Activated CD4-positive, alpha-beta T cell treated with anti-CD3 and anti-CD28 coated beads, Interleukin-2, amount 10 ng/mL, durations not matched to agents 7 days and 5 days (primary cell): ENCODE results near the gene TSPAN1. TPM values are rescaled to one million over a fixed set of nuclear protein-coding genes. Genes with fewer than 3 reads are reported as not detected.

ENCODE experiments used
- CTCF ChIA-PET: fragments of 350-600 bp; sonication (Branson Sonifier 250); formaldehyde crosslinking; loops from one replicate; lab custom pipeline; 2021; ENCODE audit warnings: antibody characterized with exemption; lab: Charles Lee
- POLR2A ChIA-PET: fragments of 350-600 bp; sonication (Branson Sonifier 250); formaldehyde crosslinking; loops from one replicate; lab custom pipeline; 2021; ENCODE audit warnings: antibody characterized with exemption; lab: Charles Lee
- DNase-seq: peaks from one replicate; pipeline ENCODE4 v3.0.0-alpha.2; 2020
- H3K27ac Mint-ChIP-seq: one replicate; pipeline ENCODE4 v1.8.0; 2021; ENCODE audit warnings: mild to moderate bottlenecking, moderate library complexity, mixed read lengths
- H3K27me3 Mint-ChIP-seq: one replicate; pipeline ENCODE4 v1.8.0; 2021; ENCODE audit warnings: mixed read lengths
- H3K36me3 Mint-ChIP-seq: one replicate; pipeline ENCODE4 v1.8.0; 2021; ENCODE audit warnings: low read depth, mixed read lengths
- H3K4me1 Mint-ChIP-seq: one replicate; pipeline ENCODE4 v1.8.0; 2021; ENCODE audit warnings: mixed read lengths
- H3K4me3 Mint-ChIP-seq: one replicate; pipeline ENCODE4 v1.8.0; 2021; ENCODE audit warnings: mild to moderate bottlenecking, moderate library complexity, mixed read lengths
- H3K9me3 Mint-ChIP-seq: one replicate; pipeline ENCODE4 v1.8.0; 2021; ENCODE audit warnings: mixed read lengths
- total RNA-seq, 2 experiments: library from RNA; stranded (reverse); gene quantifications; one replicate each; pipeline ENCODE4 v1.2.3, GENCODE V29; 2021

The TSPAN1 gene
- total RNA-seq, 2 experiments from 2014 or later, result not detected

DNA sequence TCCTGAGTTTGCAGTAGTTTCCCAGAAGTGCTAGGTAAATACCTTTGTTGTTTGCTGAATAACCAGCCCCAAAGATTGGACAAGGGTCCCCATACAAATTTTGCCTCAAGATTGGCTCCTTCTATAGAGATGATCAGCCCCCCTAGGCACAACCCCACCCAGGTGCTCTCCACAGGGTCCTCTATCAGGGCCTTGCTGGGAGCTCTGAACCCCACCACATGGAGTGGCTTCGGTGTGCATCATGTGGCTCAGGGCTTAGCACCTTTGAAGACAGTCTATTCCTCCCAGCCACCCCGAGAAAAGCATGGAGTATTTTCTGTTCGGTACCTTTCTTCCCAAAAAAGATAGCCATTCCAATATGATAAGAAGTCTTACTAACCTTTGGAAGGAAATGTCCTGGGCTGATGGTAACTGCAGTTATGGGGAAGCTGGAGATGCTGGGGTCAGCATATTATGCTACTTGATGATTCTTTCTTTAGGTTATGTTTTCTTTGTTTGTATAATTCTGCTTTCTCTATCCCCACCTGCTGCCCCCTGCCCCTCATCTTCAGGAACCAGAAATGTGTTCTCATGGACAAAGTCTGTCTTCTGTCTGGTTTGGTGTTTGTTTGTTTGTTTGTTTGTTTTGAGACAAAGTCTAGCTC lies 5.0 kb upstream of the TSPAN1 start:
- ChIA-PET POLR2A (no interaction called here), CTCF (no interaction called here)
- Mint-ChIP-seq H3K36me3 (no peaks in the 10 kb centered on the region), H3K4me3 (no peak overlapping the region), H3K27ac (no peak overlapping the region), H3K9me3 (no peaks in the 10 kb centered on the region), H3K27me3 (peaks cover 12% of the 10 kb centered on the region), H3K4me1 (peaks cover 19% of the 10 kb centered on the region)
- DNase-seq, result no peak

DNA sequence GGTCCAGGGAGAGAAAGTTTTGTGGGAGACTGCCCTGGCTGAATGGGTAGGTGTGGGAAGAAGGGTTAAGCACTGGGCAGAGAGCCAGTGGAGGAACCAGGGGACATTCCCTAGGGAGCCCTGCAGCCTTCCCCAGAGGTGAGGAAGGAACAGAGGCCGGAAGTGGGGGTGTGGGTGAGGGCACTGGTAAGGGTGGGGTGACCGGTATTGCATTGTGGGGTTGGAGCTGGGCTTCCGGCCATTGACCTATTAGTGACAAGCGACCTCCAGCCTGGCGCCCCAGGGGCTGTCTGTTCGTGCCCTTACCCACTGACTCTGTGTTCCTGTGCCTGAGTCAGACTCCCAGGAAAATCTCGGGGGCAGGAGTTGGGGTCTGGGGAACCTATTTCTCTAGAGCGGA lies 3.5 kb upstream of the TSPAN1 start:
- Mint-ChIP-seq H3K4me3 (no peak overlapping the region), H3K27me3 (peaks cover 12% of the 10 kb centered on the region), H3K9me3 (no peaks in the 10 kb centered on the region), H3K4me1 (peaks cover 17% of the 10 kb centered on the region), H3K27ac (no peak overlapping the region), H3K36me3 (no peaks in the 10 kb centered on the region)
- ChIA-PET CTCF (no interaction called here), POLR2A (no interaction called here)
- no peak for DNase-seq

DNA sequence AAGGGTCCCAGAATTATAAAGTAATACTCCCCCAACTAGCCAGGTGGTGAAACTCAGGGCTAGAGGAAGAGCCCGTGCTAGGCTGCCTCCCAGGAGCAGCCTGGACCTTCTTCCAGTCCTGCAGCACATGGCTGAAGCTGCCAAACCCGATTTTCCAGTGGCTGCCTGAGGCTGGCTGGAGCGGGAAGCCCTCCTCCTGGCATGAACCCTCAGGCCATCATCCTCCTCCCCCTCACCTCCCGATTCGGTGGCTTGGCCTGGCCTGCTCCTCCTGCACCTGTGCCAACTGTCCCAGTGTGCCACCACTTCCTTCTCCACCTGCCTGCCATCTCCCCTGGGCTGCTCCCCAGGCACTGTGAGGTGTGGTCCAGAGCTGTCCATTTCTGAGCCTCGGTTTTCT lies 3.0 kb upstream of the TSPAN1 start:
- Mint-ChIP-seq H3K4me1 (peaks cover 12% of the 10 kb centered on the region), H3K27ac (no peak overlapping the region), H3K36me3 (no peaks in the 10 kb centered on the region), H3K4me3 (no peak overlapping the region), H3K9me3 (no peaks in the 10 kb centered on the region), H3K27me3 (peaks cover 12% of the 10 kb centered on the region)
- CTCF ChIA-PET, result interaction anchor here (0.9 to 2.0 kb wide), 2 partner anchors 12 to 52 kb away, joined by 3 to 5 read pairs; no protein-coding TSS in a partner anchor
- no peak for DNase-seq
- POLR2A ChIA-PET, result no interaction called here

DNA sequence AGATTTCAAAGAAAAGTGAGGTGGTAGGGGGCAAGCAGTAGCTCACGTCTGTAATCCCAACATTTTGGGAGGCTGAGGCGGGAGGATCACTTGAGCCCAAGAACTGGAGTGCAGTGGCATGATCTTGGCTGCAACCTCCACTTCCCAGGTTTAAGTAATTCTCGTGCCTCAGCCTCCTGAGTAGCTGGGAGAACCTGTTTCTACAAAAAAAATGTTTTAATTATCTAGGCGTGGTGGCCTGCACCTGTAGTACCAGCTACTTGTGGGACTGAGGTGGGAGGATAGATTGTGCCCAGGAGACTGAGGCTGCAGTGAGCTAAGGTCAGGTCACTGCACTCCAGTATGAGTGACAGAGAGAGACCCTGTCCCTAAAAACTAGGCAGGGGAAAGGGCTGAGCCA lies 2.6 kb upstream of the TSPAN1 start:
- Mint-ChIP-seq H3K4me3 (no peak overlapping the region), H3K9me3 (no peaks in the 10 kb centered on the region), H3K36me3 (no peaks in the 10 kb centered on the region), H3K27me3 (peaks cover 12% of the 10 kb centered on the region), H3K4me1 (peaks cover 7% of the 10 kb centered on the region), H3K27ac (no peak overlapping the region)
- ChIA-PET CTCF (interaction anchor here (0.9 to 2.0 kb wide), 2 partner anchors 12 to 51 kb away, joined by 3 to 5 read pairs; no protein-coding TSS in a partner anchor), POLR2A (no interaction called here)
- no peak for DNase-seq

DNA sequence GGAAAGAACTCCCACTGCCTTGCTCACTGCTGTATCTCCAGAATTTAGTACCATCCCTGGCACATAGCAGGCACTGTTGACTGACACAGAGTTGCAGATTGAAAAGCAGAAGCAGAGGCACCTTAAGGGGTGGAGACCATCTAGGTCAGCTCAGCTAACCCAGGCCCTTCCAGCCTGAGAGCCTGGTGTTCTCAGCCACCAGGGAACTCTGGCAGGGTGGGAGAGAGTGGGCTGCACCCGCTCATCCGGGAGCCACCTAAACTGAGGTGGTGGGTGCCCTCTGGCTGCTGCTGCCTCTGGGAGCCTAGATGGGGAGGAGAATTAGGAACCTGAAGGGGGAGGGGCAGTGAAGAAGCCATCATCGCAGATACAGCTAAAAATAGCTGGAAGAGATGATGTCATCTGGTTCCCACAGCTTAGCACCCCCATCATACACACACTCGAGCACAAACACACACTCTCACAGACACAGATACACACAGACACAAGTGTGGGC lies 1.5 kb upstream of the TSPAN1 start:
- Mint-ChIP-seq H3K9me3 (no peaks in the 10 kb centered on the region), H3K4me1 (no peaks in the 10 kb centered on the region), H3K36me3 (no peaks in the 10 kb centered on the region), H3K27me3 (peaks cover 12% of the 10 kb centered on the region), H3K27ac (no peak overlapping the region), H3K4me3 (no peak overlapping the region)
- ChIA-PET CTCF (interaction anchor here (2.0 kb wide), 1 partner anchor 11 kb away, joined by 5 read pairs; no protein-coding TSS in a partner anchor), POLR2A (no interaction called here)
- DNase-seq, result no peak

DNA sequence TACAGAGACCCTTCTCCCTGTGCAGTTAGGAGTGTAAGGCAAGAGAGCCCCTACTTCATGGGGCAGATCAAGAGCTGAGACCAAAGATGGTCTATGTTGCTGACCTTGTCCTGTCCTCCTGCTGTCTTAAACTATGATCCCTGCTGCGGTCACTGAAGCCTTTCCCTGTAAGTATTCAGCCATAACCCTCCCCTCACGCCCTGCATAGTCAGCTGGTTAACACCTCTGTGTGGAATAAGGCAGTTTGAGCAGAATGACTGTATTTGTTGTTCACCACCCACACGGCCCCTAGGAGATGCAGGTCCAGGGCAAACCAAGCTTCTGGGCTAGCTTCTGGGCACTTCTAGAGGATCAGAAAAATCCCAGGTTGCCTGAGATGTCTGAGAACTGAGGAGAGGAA lies 356 bp downstream of the TSPAN1 start:
- POLR2A ChIA-PET, result no interaction called here
- no peak for DNase-seq
- no peaks in the 10 kb centered on the region for H3K4me1 Mint-ChIP-seq
- peaks cover 5% of the 10 kb centered on the region for H3K27me3 Mint-ChIP-seq
- no peaks in the 10 kb centered on the region for H3K36me3 Mint-ChIP-seq
- H3K27ac Mint-ChIP-seq, result no peak overlapping the region
- no peaks in the 10 kb centered on the region for H3K9me3 Mint-ChIP-seq
- CTCF ChIA-PET, result interaction anchor here (1.1 to 1.4 kb wide), 3 partner anchors 8 to 139 kb away, joined by 3 to 4 read pairs (median 3); no protein-coding TSS in a partner anchor
- H3K4me3 Mint-ChIP-seq, result no peak overlapping the region

DNA sequence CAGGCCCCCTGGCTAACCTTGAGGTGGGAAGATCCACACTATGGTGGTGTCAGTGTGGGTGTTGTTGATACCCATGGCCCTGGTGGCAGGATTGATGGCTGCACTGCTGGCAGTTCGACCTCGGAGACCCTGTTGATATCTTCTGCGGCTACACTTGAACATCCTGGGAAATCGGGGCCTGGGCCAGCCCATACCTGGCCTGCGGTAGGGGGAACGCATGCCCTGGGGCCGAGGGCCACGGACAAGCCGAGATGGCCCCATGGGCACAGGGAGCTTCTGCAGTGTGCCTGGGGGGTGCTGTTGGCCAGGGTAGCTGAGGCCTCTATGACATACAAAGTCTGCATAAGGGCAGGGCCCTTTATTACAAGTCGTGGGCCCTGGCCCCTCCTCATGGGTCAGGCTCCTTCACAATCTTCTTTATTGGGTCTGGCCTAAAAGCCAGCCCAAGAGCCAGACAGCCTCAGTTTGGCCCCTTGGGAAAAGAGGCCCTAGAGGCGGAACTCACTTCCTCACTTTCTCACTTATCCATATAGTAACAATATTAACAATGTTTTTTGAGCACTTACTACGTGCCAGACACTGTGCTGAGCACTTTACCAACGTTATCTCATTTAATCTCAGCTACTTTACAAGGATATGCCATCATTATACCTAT lies 1.5 kb downstream of the TSPAN1 start, which contains the start of gene P3R3URF:
Gene P3R3URF, minus strand, starts transcription at position 278 of the 655 bp plus-strand sequence. Its CDS starts 17 bp downstream, at position 261.
- ChIA-PET CTCF (interaction anchor here (1.1 to 1.4 kb wide), 3 partner anchors 10 to 140 kb away, joined by 3 read pairs; no protein-coding TSS in a partner anchor), POLR2A (no interaction called here)
- Mint-ChIP-seq H3K27ac (no peak within 1 kb of the TSS), H3K27me3 (peaks cover 2% of the 10 kb centered on the region), H3K4me3 (no peak within 1 kb of the TSS), H3K9me3 (no peaks in the 10 kb centered on the region), H3K4me1 (no peaks in the 10 kb centered on the region), H3K36me3 (no peaks in the 10 kb centered on the region)
- DNase-seq, result no peak

DNA sequence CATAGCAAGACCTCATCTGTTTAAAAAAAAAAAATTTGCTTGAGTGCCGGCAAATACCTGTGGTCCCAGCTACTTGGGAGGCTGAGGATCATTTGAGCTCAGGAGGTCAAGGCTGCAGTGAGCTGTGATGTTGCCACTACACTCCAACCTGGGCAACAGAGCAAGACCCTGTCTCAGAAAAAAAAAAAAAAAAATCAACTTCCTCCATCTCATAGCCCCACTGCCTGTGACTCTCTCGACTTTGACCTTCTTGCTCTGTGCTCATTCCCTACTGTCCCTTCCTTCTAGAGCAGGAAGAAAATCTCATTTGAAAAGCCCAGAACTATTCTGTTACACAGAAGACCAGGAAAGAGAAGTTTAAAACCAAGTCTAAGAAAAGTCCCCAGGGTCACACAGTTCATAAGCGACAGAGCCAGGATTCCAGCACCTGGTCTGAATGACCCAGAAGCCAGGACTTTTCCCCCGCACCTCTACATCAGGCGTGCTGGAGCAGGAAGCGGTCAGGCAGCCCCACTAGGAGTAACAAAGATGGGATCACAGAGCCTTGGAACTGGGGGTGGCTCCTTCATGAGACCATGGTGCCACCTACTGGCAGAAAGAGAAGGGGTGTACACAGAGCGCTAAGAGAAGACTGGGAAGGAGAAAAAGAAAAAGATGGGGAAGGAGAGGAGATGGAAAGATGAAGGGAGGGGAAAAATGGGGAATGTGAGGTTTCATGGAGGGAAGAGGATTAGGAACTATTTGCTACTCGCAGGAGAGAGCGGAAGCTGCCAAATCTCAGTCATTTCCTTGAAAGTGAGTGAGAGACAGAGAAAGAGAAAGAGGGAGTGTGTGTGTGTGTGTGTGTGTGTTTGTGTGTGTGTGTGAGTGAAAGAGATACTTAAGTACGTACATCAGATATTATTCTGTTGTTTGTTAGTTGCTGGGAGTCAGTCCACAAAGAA lies 4.5 kb downstream of the TSPAN1 start:
- Mint-ChIP-seq H3K9me3 (no peaks in the 10 kb centered on the region), H3K4me1 (peaks cover 7% of the 10 kb centered on the region)

DNA sequence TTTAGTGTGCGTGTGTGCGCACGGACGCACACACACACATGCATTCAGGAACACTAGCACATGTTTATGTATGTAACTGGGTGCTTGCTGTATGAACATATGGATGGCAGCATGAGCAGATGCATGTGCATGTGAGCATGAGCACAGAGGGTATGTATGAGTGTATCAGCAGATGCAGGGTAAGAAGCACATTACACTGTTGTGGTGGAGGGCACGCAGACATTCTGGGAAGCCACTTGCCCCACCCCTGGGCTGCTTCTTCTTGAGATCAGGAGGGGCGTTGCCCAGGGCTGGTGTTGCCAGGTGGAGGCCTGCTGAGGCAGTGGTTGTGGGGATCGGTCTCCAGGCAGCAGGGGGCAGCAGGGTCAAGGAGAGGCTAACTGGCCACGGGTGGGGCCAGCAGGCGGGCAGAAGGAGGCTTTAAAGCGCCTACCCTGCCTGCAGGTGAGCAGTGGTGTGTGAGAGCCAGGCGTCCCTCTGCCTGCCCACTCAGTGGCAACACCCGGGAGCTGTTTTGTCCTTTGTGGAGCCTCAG lies 5.3 kb downstream of the TSPAN1 start:
- H3K27me3 Mint-ChIP-seq, result peaks cover 5% of the 10 kb centered on the region
- DNase-seq, result peak; percentile 23
- no peak overlapping the region for H3K27ac Mint-ChIP-seq
- H3K4me3 Mint-ChIP-seq, result no peak overlapping the region
- peaks cover 13% of the 10 kb centered on the region for H3K4me1 Mint-ChIP-seq
- ChIA-PET POLR2A (no interaction called here), CTCF (interaction anchor here (1.6 kb wide), 1 partner anchor 39 kb away, joined by 4 read pairs; no protein-coding TSS in a partner anchor)
- no peaks in the 10 kb centered on the region for H3K9me3 Mint-ChIP-seq
- no peaks in the 10 kb centered on the region for H3K36me3 Mint-ChIP-seq

More for the DNA sequence above, 4.5 kb downstream of the TSPAN1 start:
- Mint-ChIP-seq H3K36me3 (no peaks in the 10 kb centered on the region), H3K27ac (no peak overlapping the region), H3K4me3 (no peak overlapping the region), H3K27me3 (peaks cover 5% of the 10 kb centered on the region)
- ChIA-PET POLR2A (no interaction called here), CTCF (interaction anchor here (0.6 to 1.6 kb wide), 4 partner anchors 20 to 142 kb away, joined by 3 to 4 read pairs (median 4); no protein-coding TSS in a partner anchor)
- peak; percentile 71 for DNase-seq

DNA sequence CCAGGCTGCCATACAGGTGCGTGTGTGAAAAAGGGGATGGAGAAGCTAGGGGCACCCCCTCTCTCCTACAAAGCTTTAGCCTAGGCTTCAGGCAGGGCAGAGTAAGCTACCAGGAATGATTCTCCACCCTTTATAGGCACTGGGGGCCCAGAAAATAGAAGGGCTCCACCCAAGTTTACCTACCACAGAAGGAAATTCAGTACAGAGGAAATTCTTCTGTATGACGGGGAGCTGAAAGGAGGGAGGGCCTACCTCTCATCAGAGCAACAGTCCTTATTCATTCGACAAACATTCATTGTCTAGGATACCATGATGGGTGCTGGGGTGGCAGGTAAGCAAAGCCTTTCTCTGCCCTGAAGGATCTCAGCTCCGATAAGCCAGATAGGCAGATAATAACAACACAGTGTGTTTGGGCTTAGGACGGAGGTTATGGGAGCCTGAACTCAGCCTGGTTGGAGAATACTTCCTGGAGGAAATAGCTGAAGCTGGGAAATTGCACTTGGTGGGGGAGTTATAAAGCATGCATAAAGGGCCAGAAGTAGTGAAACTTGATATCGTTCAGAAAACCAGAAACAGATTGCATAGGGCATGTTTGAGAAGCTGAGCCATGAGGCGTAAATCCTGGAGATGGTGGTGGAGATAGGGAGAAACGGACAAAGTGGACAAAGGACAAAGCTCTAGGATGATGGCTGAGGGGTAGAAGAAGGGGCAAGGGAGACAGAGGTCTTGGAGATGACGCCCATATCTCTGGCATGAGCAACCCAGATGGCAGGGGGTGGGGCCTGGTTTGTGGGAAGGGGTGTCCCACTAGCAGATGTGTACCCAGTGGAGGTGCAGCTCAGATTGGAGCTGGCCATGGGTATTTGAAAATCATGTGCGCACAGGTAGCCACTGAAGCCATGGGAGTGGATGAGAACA lies 6.7 kb downstream of the TSPAN1 start:
- ChIA-PET POLR2A (interaction anchor here (0.6 kb wide), 1 partner anchor 147 kb away, joined by 5 read pairs; no protein-coding TSS in a partner anchor), CTCF (interaction anchor here (0.6 to 1.3 kb wide), 4 partner anchors 14 to 1254 kb away, joined by 3 to 5 read pairs (median 3); no protein-coding TSS in a partner anchor)
- Mint-ChIP-seq H3K4me3 (no peak overlapping the region), H3K4me1 (peaks cover 14% of the 10 kb centered on the region), H3K9me3 (no peaks in the 10 kb centered on the region), H3K27me3 (peaks cover 5% of the 10 kb centered on the region), H3K36me3 (no peaks in the 10 kb centered on the region), H3K27ac (peak overlapping the region; percentile 28)
- DNase-seq, result no peak
